Measurements from ENCODE around the gene RBM43.

RBM43 gene

GRCh38 chr2:151228847-151229512 is 32.7 kb downstream of the RBM43 start:
- Histone ChIP-seq H3K36me3 (no peaks in the 10 kb centered on the region), H3K9me3 (no peaks in the 10 kb centered on the region), H3K4me1 (no peaks in the 10 kb centered on the region), H3K27me3 (no peaks in the 10 kb centered on the region), H3K4me3 (ENCODE audit: low read depth, low read length) (no peak overlapping the region)
- no peak for TF ChIP-seq CTCF (IDR thresholded peaks at IDR 0.05; ENCODE audit: low read depth, low read length)
- DNase-seq: no peak

DNA sequence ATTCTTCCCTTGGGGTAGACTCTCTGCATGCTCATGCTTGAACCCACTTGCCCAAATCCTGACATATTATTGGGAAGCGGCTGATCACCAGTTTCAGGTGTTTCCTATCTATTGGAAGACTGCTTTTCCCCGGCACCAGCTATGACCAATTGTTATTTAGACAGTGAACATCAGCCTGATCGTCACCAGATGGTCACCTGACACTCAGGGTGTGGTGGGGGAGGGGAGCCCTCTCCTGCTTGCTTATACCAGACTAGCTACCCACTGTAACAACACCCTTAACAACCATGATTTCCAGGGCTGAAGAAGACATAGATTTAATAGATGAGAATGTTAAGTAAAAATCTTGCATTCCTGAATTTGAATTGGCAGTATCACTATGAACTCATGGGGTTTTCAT is 44.3 kb downstream of the RBM43 start:
- Histone ChIP-seq H3K4me1 (no peaks in the 10 kb centered on the region), H3K9me3 (no peaks in the 10 kb centered on the region), H3K4me3 (ENCODE audit: low read depth, low read length) (no peak overlapping the region), H3K36me3 (no peaks in the 10 kb centered on the region), H3K27me3 (no peaks in the 10 kb centered on the region)
- no peak for DNase-seq
- no peak for TF ChIP-seq CTCF (IDR thresholded peaks at IDR 0.05; ENCODE audit: low read depth, low read length)

GRCh38 chr2:151207100-151207499 is 54.6 kb downstream of the RBM43 start:
- TF ChIP-seq CTCF (IDR thresholded peaks at IDR 0.05; ENCODE audit: low read depth, low read length): no peak
- DNase-seq: no peak
- no peaks in the 10 kb centered on the region for H3K9me3 ChIP-seq
- no peak overlapping the region for H3K4me3 ChIP-seq (ENCODE audit: low read depth, low read length)
- H3K4me1 ChIP-seq: no peaks in the 10 kb centered on the region
- H3K36me3 ChIP-seq: no peaks in the 10 kb centered on the region
- no peaks in the 10 kb centered on the region for H3K27me3 ChIP-seq

DNA sequence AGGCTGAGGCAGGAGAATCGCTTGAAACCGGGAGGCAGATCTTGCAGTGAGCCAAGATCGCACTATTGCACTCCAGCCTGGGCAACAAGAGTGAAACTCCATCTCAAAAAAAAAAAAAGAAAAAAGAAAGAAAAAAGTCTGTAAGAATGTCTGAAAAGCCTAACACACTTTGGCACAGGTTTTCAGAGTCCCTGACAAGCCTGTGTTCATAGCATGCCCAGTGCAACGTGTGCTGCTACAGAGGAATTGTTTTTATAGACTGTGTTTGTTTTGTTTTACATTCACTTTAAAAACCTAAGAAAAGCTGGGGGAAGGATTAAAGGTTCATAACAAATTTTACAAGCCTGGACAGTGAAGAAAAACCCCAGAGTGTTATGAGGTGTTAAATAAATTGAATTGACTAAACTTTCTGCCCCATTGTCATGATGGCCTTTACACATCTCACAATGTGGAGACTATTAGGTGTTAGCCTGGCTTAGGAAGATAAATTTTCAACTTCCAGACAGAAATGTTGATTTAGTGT is 55.2 kb downstream of the RBM43 start:
- H3K9me3 ChIP-seq: no peaks in the 10 kb centered on the region
- no peaks in the 10 kb centered on the region for H3K4me1 ChIP-seq
- no peak for DNase-seq
- TF ChIP-seq CTCF (IDR thresholded peaks at IDR 0.05; ENCODE audit: low read depth, low read length): no peak
- H3K27me3 ChIP-seq: no peaks in the 10 kb centered on the region
- H3K36me3 ChIP-seq: no peaks in the 10 kb centered on the region
- H3K4me3 ChIP-seq (ENCODE audit: low read depth, low read length): no peak overlapping the region

DNA sequence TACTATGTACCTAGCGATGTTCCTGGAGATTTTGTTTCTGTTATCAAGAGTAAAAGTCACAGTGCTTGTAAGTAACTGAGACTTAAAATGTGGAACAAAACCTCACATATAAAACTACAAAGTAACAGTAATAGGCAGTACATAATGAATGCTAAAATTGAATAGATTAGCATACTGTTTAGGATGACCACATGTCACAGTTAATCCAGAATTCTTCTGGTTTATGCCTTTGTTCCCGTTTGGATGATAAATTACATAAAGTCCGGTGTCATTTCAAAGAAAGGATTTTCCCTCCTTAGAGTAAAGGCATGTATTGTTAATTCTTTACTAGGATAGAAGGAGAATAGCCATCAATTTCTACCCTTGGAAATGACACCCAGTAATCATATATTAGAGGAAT is 56.1 kb downstream of the RBM43 start:
- no peak for DNase-seq
- Histone ChIP-seq H3K36me3 (no peaks in the 10 kb centered on the region), H3K4me3 (ENCODE audit: low read depth, low read length) (no peak overlapping the region), H3K4me1 (no peaks in the 10 kb centered on the region), H3K9me3 (no peaks in the 10 kb centered on the region), H3K27me3 (no peaks in the 10 kb centered on the region)
- TF ChIP-seq CTCF (IDR thresholded peaks at IDR 0.05; ENCODE audit: low read depth, low read length): no peak

DNA sequence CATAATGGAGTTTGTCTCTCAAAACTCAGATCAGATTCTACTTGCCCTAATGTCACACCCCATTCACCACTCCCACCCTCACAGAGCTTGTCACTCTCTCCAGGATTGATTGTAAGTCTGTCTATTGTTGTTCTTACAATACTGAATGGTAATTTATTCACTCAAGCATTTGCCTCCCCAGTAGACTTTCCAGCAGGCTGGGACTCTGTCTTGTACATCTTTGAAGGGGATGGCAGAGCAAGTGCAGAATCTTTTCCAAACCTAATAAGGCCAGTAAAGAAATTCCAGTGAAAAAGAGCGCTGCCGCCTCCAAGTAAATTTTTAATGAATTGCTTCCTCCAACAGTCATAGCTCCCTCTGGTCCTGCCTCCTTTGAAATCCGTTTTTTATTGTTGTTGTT is 56.9 kb downstream of the RBM43 start:
- H3K4me1 ChIP-seq: no peaks in the 10 kb centered on the region
- no peak for DNase-seq
- H3K36me3 ChIP-seq: no peaks in the 10 kb centered on the region
- no peak overlapping the region for H3K4me3 ChIP-seq (ENCODE audit: low read depth, low read length)
- no peak for TF ChIP-seq CTCF (IDR thresholded peaks at IDR 0.05; ENCODE audit: low read depth, low read length)
- no peaks in the 10 kb centered on the region for H3K9me3 ChIP-seq
- no peaks in the 10 kb centered on the region for H3K27me3 ChIP-seq

Data from BE2C (cell line).